CD1c-positive myeloid dendritic cell (primary cell): ENCODE measurements around the gene CREBRF.
"Not testable (repeated sequence)": the region's sequence is repeated elsewhere in the genome, so short reads cannot be mapped to it uniquely, and the experiment has no call there.

ENCODE experiments used
- DNase-seq: peaks from one replicate; pipeline ENCODE4 v3.0.0-alpha.2; 2016; ENCODE audit errors: extremely low spot score

CREBRF gene

DNA sequence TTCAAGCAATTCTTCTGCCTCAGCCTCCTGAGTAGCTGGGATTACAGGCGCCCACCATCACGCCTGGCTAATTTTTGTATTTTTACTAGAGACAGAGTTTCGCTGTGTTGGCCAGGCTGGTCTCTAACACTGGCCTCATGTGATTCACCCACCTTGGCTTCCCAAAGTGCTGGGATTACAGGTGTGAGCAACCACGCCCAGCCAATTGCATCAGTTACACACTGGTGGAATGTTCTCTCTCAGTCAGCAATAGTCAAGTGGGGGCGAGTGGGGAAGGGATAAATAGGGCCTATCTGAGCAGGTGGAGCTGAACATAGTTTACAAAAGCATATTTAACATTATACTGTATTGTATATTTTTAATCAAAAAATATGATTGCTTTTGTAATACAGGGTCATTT is 98.5 kb downstream of the CREBRF start:
- not testable (repeated sequence) for DNase-seq

- DNase-seq, result no peak
Measured at GRCh38 chr5:173155912-173156311, 99.8 kb downstream of the CREBRF start.

DNA sequence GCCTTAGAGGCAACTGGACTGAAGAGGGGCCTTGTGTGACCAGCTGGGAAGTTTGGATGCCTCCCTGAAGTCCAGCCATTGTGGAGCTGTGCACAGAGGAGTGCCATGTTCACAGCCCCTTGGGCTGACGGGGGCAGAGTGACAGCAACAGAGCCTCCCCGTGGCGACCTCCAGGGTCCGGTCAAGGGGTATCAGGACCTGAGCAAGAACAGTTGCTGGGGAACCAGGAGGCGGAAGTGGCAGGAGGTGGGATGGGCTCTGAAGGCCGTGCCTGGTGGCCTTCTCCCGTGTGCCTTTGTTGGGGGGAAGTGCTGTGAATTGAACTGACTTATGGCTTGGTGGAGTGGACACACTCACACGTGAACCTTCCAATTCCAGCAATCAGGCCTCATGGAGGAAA is 102.2 kb downstream of the CREBRF start:
- no peak for DNase-seq

GRCh38 chr5:173159256-173159655 is 103.1 kb downstream of the CREBRF start:
- DNase-seq, result no peak

DNA sequence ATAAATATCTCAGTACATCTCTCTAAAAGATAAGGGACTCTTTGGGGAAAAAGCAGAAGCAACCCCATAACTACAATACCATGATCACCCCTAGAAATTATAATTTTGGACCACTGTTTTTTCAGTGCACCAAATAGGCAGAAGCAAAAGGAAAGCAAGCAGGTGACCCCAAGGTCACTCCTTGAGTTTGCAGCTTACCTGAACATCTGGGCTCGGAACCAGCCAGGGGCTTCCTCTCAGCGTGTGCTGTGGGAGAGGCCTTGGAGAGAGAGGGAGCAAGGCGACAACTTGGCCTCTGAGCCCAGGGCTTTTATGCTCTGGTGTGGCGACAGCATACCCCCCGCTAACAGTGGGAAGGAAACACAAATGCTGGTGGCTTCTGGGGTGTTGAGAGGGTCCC is 105.0 kb downstream of the CREBRF start:
- no peak for DNase-seq

- DNase-seq, result no peak
Measured at GRCh38 chr5:173163219-173163618, 107.1 kb downstream of the CREBRF start.

DNA sequence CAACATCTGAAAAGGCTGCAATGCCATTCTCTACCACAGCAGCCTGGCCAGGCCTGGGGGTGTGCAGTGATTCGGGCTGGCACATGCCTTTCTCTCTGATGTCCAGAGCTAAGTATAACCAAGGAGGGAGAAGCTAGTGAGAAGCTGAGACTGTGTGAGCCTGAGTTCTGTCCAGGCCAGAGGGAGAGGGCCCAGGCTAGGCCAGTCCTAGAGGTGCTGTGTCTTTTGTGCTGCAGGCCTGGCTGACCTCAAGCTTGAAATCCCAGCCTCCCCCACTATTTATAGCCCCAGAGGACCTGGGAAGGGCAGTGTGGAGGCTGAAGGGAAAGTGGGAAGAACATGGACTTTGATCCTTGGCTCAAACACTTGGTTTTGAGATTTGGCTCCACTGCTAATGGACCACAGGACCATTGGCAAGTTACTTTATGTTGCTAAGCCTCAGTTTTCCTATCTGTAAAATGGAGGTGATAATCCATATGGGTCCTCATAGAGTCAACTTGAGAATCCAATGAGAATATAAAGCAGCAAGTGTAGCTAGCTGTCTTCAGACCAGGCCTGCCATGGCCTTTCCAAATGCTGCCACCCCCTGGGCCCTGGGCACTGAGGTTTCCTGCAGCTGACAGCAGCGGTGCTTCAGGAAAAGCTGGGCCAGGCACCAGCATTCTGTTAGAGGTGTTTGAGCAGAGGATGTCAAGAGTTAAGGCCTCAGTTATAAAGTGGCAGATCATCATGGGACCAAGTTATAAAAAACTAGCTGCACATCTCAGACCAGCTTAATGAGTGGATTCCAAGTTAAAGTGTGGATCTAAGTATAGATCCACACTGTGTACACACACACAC is 109.2 kb downstream of the CREBRF start:
- DNase-seq, result no peak

DNA sequence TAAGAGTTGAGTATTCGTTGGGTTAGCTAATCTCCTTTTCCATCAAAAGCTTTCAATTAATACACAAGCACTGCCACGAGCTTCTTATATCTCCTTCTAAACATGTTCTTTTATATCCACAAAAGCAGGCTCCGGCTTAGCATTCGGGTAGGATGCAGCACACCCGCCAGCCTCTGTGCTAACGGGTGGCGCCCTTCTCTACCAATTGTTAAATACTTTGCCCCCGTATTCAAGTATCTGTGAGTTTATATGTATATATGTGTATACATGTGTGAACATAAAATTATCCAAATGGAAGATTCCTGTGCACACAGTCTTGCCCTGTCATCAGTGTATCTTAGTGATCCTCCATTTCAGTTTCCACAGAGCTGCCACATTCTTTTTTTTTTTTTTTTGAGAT is 116.0 kb downstream of the CREBRF start:
- DNase-seq, result no peak

- DNase-seq, result no peak
Measured at GRCh38 chr5:173175523-173175922, 119.4 kb downstream of the CREBRF start.

- no peak for DNase-seq
Measured at GRCh38 chr5:173178369-173178910, 122.3 kb downstream of the CREBRF start.

DNA sequence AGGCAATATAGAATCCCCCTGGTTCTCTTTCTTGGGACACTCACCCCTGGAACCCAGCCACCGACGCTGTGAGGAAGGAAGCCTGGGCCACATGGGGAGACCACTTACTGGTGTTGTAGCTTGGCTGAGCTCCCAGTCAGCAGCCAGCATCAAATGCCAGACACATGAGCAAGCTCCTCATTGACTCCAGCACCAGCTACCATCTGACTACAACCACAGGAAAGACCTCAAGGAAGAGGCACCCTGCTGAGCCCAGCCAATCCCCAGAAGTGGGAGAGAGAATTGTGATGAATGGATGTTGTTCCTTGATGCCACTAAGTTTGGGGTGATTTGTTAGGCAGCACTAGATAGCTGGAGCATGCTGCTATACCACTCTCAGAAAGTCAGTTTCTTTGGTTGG is 124.2 kb downstream of the CREBRF start:
- no peak for DNase-seq

GRCh38 chr5:173187054-173187743 is 131.0 kb downstream of the CREBRF start:
- DNase-seq, result no peak

DNA sequence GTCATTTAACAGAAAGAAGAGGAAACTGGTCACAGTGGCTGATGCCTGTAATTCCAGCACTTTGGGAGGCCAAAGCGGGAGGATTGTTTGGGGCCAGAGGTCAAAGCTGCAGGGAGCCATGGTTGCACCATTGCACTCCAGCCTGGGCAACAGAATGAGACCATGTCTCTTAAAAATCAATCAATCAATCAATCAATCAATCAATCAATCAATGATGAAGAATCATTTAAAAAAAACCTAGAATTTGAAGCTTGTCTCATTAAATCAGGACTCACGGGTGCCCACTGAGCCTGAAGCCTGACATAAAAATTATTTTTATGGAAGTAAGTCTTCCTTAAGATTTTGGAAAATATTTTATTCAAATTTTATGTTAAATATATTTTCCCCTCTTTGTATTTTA is 132.1 kb downstream of the CREBRF start:
- DNase-seq, result no peak
